Gastrocnemius medialis (tissue), 4 donors: Measurements from ENCODE around the gene BLZF1. TPM values are rescaled to one million over a fixed set of nuclear protein-coding genes. Genes with fewer than 3 reads are reported as not detected.

Source experiments
- ATAC-seq, 2 donors: fragments of 150-250 bp; one replicate each; pipeline ENCODE4 v1.9.1; 2016
- DNase-seq, 2 donors: peaks; one replicate each; pipeline ENCODE4 v3.0.0-alpha.2; 2019
- H3K27ac ChIP-seq, 4 donors: fragments of 200-600 bp; sonication (generic); 1 replicate in 1 of 4; 2 replicates in 3 of 4; pipeline ENCODE4 v1.5.1; 2016 to 2018; ENCODE audit warnings: mild to moderate bottlenecking in 2 of 4, moderate library complexity in 1 of 4
- H3K27me3 ChIP-seq, 3 donors: fragments of 200-600 bp; sonication (generic) in 2 of 3; 1 replicate in 1 of 3; 2 replicates in 2 of 3; pipeline versions ENCODE4 v1.5.1 to v1.6.0; 2016 to 2019; ENCODE audit warnings: mild to moderate bottlenecking in 1 of 3, moderate library complexity in 1 of 3
- H3K36me3 ChIP-seq, 2 donors: fragments of 200-600 bp; sonication (generic) in 1 of 2; one replicate each; pipeline ENCODE4 v1.5.1; 2017 to 2018
- H3K4me1 ChIP-seq, 2 donors: fragments of 200-600 bp; sonication (generic) in 1 of 2; one replicate each; pipeline ENCODE4 v1.5.1; 2016 to 2017; ENCODE audit warnings: mild to moderate bottlenecking in 2 of 2
- H3K4me3 ChIP-seq, 4 donors: fragments of 200-600 bp; sonication (generic) in 3 of 4; 1 replicate in 1 of 4; 2 replicates in 3 of 4; pipeline ENCODE4 v1.5.1; 2016 to 2019; ENCODE audit warnings: mild to moderate bottlenecking in 2 of 4
- H3K9me3 ChIP-seq, 3 donors: fragments of 200-600 bp; sonication (generic) in 2 of 3; 1 replicate in 1 of 3; 2 replicates in 2 of 3; pipeline ENCODE4 v1.5.1; 2016 to 2019
- CTCF ChIP-seq, 5 experiments: fragments of 450-650 bp in 3 of 5; fragments of 200-600 bp in 2 of 5; sonication (generic) in 2 of 5; IDR thresholded peaks in 4 of 5; conservative IDR thresholded peaks in 1 of 5; 1 replicate in 4 of 5; 2 replicates in 1 of 5; pipeline ENCODE4 v1.5.1; 2016 to 2019; ENCODE audit warnings: antibody characterized with exemption in 5 of 5, mild to moderate bottlenecking in 3 of 5, moderate library complexity in 3 of 5
- POLR2A ChIP-seq, 2 donors: fragments of 450-650 bp; IDR thresholded peaks; one replicate each; pipeline ENCODE4 v1.6.1; 2017; ENCODE audit warnings: antibody characterized with exemption in 2 of 2, mild to moderate bottlenecking in 2 of 2, moderate library complexity in 2 of 2
- in situ Hi-C, 4 donors: fragments of 200-750 bp; cut with MboI; loops; one replicate each; pipeline versions ENCODE4 v1.15.0 to v1.8.0; 2017; ENCODE audit warnings: low sequenced_read_pairs in 4 of 4
- intact Hi-C: fragments of 100-400 bp; cut with DNase I; formaldehyde crosslinking; loops from one replicate; pipeline ENCODE4 v1.15.1; 2023; ENCODE audit warnings: low total_unique reads
- total RNA-seq, 4 donors: library from RNA; depleted of rRNA; stranded (reverse); fragments of >200 nt; gene quantifications; one replicate each; pipeline versions ENCODE4 v1.1.0 to v1.2.3, GENCODE V29; 2016

BLZF1 gene
- 10 to 100 TPM; 10.2 to 17.7 (median 14.6) TPM for total RNA-seq

- Histone ChIP-seq H3K9me3 (no peaks in the 10 kb centered on the region), H3K27me3 (no peaks in the 10 kb centered on the region), H3K36me3 (peaks cover 0 to 31% of the 10 kb centered on the region in 2 donors), H3K27ac (peak within 1 kb of the TSS; percentile 80 to 89 (median 86)), H3K4me3 (peak within 1 kb of the TSS; percentile 66 to 90 (median 74)), H3K4me1 (peaks cover 15 to 18% of the 10 kb centered on the region in 2 donors)
- intact Hi-C loops (loop anchor here (1.0 to 5.0 kb wide), 5 partner anchors 117 to 761 kb away; partner anchors contain the start of genes ATP1B1, METTL18 and SLC19A2), in situ Hi-C loops (loop anchor here in 3 of 4 donors (5.0 to 10.0 kb wide), 3 partner anchors 117 to 177 kb away; partner anchors contain the start of gene SLC19A2 (in 1 of the 3))
- DNase-seq, result peak; percentile 93 to 94
- ATAC-seq, result peak; percentile 99
- TF ChIP-seq CTCF (IDR thresholded peaks at IDR 0.05 in 4 of 5, conservative IDR thresholded peaks at IDR 0.05 in 1 of 5), result no peak
- TF ChIP-seq POLR2A (IDR thresholded peaks at IDR 0.05), result peak; percentile 43
These were observed at the start of gene BLZF1, which contains the start of gene NME7 for GRCh38 chr1:169367686-169368405. Gene BLZF1, plus strand, starts transcription at chr1:169368195. Its CDS starts 1,328 bp downstream, at chr1:169369523. Gene NME7, minus strand, starts transcription at chr1:169367797. Its CDS starts 87 bp downstream, at chr1:169367710.

- intact Hi-C loops (no loop called here), in situ Hi-C loops (no loop called here)
- no peak overlapping the region for H3K4me3 ChIP-seq
- TF ChIP-seq CTCF (IDR thresholded peaks at IDR 0.05 in 4 of 5, conservative IDR thresholded peaks at IDR 0.05 in 1 of 5) (no peak), POLR2A (IDR thresholded peaks at IDR 0.05) (no peak)
- ATAC-seq (no peak), DNase-seq (no peak)
- H3K4me1 ChIP-seq, result no peaks in the 10 kb centered on the region
- H3K36me3 ChIP-seq, result no peaks in the 10 kb centered on the region
- H3K9me3 ChIP-seq, result no peaks in the 10 kb centered on the region
- H3K27ac ChIP-seq, result no peak overlapping the region
- no peaks in the 10 kb centered on the region for H3K27me3 ChIP-seq
These were observed 49.3 kb upstream of the BLZF1 start for GRCh38 chr1:169318536-169319244.

- ATAC-seq, result no peak
- TF ChIP-seq POLR2A (IDR thresholded peaks at IDR 0.05) (no peak), CTCF (IDR thresholded peaks at IDR 0.05 in 4 of 5, conservative IDR thresholded peaks at IDR 0.05 in 1 of 5) (no peak)
- in situ Hi-C loops, result no loop called here
These were observed 46.5 kb upstream of the BLZF1 start for GRCh38 chr1:169321539-169321938.

GRCh38 chr1:169322138-169322537 is 45.9 kb upstream of the BLZF1 start:
- intact Hi-C loops (no loop called here), in situ Hi-C loops (no loop called here)
- Histone ChIP-seq H3K4me1 (no peaks in the 10 kb centered on the region), H3K4me3 (no peak overlapping the region), H3K27me3 (no peaks in the 10 kb centered on the region), H3K27ac (no peak overlapping the region), H3K9me3 (no peaks in the 10 kb centered on the region), H3K36me3 (no peaks in the 10 kb centered on the region)
- DNase-seq (no peak), ATAC-seq (no peak)
- TF ChIP-seq POLR2A (IDR thresholded peaks at IDR 0.05) (no peak), CTCF (IDR thresholded peaks at IDR 0.05 in 4 of 5, conservative IDR thresholded peaks at IDR 0.05 in 1 of 5) (no peak)

More at GRCh38 chr1:169321539-169321938, 46.5 kb upstream of the BLZF1 start:
- Histone ChIP-seq H3K9me3 (no peaks in the 10 kb centered on the region), H3K4me3 (no peak overlapping the region), H3K36me3 (no peaks in the 10 kb centered on the region), H3K27me3 (no peaks in the 10 kb centered on the region), H3K27ac (no peak overlapping the region), H3K4me1 (no peaks in the 10 kb centered on the region)
- intact Hi-C loops, result no loop called here
- DNase-seq, result no peak
